HFFc6 (cell line): ENCODE data around the gene DNLZ. TPM values are rescaled to one million over a fixed set of nuclear protein-coding genes. Genes with fewer than 3 reads are reported as not detected.

Experiments used
- DNase-seq: peaks from one replicate; pipeline ENCODE4 v3.0.0-alpha.2; 2018
- H3K27ac Mint-ChIP-seq: 2 replicates; pipeline ENCODE4 v1.8.0; 2020; ENCODE audit warnings: mild to moderate bottlenecking, mixed read lengths
- H3K27me3 Mint-ChIP-seq: 2 replicates; pipeline ENCODE4 v1.8.0; 2021; ENCODE audit warnings: mild to moderate bottlenecking, moderate library complexity, mixed read lengths; ENCODE audit not compliant: insufficient read depth
- H3K36me3 Mint-ChIP-seq: 2 replicates; pipeline ENCODE4 v1.8.0; 2021; ENCODE audit warnings: low read depth, mixed read lengths
- H3K4me1 Mint-ChIP-seq: 2 replicates; pipeline ENCODE4 v1.8.0; 2020; ENCODE audit warnings: low read depth, mixed read lengths
- H3K4me3 Mint-ChIP-seq: 2 replicates; pipeline ENCODE4 v1.8.0; 2020; ENCODE audit warnings: mild to moderate bottlenecking, moderate library complexity, mixed read lengths
- H3K9me3 Mint-ChIP-seq: 2 replicates; pipeline ENCODE4 v1.8.0; 2020; ENCODE audit warnings: mild to moderate bottlenecking, mixed read lengths
- total RNA-seq, 6 experiments: library from RNA; stranded (reverse); fragmentation: NEBNext Ultra II Directional; extraction: Animal tissue kit (Norgen Biotek cat#: 25700); gene quantifications; 2 replicates in 1 of 6; 3 replicates in 5 of 6; pipeline ENCODE4 v1.2.3, GENCODE V29; 2021
- TF ChIP-seq, protein P1 (sequence below): fragments of 200-600 bp; sonication (generic); IDR thresholded peaks from 2 replicates; pipeline ENCODE4 v1.5.0; 2021; ENCODE audit warnings: antibody characterized with exemption, mild to moderate bottlenecking

The DNLZ gene
- total RNA-seq, 6 experiments from 2014 or later = 28.5 to 33.3 (median 30.4) TPM

DNA sequence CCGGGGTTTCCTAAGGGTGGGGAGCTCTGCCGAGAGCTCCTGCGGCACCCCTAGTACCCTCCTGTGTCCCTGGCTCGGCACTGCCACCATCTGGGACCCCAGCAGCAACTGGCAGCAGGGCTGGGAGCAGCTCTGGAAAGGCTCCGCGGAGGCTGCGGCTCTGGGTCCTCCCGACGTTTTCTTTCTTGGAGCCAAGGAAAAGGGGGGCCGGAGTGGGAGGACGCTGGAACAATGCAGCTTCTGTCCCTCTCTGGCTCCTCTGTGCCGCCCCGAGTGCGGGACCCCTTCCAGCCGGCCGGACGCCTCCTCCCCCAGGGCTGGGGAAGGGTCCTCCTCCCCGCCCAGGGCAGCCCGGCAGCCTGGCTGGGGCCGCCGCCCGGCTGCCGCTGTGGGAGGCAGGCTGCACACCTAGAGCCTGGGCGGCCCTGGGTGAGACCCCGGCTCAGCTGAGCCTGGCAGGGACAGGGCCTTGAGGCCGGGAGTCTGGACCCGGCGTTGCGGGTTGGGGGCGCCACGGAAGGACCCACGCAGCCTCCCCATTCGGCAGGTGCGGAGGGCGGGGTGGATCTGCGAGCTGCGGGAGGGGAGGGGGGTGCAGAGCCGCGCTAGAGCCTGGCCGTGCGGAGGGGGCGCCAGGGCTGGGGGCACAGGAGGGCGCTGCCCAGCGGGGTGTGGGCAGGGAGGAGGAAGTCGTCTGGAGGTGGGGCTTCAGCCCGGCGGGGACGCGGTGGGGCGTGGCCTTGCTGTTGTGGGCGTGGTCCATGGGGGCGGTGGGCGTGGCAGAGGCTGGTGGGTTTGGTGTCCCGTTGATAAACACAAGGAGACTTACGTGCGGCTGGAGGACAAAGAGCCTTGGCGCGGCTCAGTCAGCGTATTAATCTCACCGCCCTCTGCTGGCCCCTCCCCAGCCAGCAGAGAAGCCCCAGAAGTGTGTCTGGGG lies 21.1 kb downstream of the DNLZ start:
- no peak overlapping the region for H3K27ac Mint-ChIP-seq
- DNase-seq = no peak
- TF ChIP-seq, protein P1, sequence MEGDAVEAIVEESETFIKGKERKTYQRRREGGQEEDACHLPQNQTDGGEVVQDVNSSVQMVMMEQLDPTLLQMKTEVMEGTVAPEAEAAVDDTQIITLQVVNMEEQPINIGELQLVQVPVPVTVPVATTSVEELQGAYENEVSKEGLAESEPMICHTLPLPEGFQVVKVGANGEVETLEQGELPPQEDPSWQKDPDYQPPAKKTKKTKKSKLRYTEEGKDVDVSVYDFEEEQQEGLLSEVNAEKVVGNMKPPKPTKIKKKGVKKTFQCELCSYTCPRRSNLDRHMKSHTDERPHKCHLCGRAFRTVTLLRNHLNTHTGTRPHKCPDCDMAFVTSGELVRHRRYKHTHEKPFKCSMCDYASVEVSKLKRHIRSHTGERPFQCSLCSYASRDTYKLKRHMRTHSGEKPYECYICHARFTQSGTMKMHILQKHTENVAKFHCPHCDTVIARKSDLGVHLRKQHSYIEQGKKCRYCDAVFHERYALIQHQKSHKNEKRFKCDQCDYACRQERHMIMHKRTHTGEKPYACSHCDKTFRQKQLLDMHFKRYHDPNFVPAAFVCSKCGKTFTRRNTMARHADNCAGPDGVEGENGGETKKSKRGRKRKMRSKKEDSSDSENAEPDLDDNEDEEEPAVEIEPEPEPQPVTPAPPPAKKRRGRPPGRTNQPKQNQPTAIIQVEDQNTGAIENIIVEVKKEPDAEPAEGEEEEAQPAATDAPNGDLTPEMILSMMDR = no peak
- peaks cover 9% of the 10 kb centered on the region for H3K27me3 Mint-ChIP-seq
- H3K9me3 Mint-ChIP-seq = no peaks in the 10 kb centered on the region
- H3K4me1 Mint-ChIP-seq = peaks cover 18% of the 10 kb centered on the region
- H3K4me3 Mint-ChIP-seq = no peak overlapping the region; the same call in 1 of the 2 replicates
- H3K36me3 Mint-ChIP-seq = no peaks in the 10 kb centered on the region

DNA sequence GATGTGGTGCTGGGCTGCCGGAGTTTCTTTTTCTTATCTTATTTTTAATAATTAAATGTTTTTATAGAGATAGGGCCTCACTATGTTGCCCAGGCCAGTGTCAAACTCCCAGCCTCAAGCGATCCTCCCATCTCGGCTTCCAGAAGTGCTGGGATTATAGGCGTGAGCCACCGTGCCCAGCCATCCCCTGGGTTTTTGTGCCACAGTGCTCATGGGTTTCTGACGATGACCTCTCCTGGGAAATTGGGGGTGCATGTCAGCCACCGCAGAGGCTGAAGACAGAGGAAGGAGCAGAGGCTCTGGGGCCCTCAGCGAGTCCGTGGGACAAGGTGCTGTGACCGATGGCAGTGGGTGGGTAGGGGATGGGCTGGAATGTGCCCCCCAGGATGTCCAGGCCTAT lies 21.8 kb downstream of the DNLZ start:
- peaks cover 9% of the 10 kb centered on the region for H3K27me3 Mint-ChIP-seq
- no peaks in the 10 kb centered on the region for H3K36me3 Mint-ChIP-seq
- no peak overlapping the region for H3K27ac Mint-ChIP-seq
- no peak for DNase-seq
- peaks cover 18% of the 10 kb centered on the region for H3K4me1 Mint-ChIP-seq
- TF ChIP-seq, protein P1 = no peak
- H3K9me3 Mint-ChIP-seq = no peaks in the 10 kb centered on the region
- no peak overlapping the region for H3K4me3 Mint-ChIP-seq

DNA sequence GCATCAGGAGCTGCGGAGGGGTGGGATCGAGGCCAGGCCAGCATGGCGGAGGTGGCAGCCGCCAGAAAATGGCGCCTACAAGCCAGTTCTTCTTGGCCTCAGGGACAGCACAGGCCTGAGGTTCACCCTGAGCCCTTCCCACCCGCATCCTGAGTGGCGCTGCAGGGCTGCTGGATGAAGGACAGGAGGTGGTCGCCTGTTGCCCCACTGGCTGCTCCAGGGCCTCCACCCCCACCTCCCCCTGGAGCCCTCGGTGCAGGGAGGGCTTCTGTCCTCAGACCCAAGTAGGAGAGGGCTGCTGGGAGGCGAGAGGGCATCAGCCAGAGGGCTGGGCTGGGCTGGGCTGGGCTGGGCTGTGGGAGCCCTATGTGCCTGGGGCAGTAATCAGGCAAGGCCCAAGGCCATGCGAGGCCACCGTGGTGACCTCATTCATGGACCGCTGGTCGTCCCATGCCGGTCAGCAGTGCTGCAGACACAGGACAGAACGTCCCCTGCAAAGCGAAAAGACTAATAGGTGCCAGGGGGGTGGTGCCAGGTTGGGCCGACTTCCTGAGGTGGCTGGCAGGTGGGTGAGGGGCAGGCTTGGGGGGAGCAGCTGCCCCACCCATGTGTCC lies 22.4 kb downstream of the DNLZ start:
- TF ChIP-seq, protein P1 = no peak
- Mint-ChIP-seq H3K9me3 (no peaks in the 10 kb centered on the region), H3K36me3 (no peaks in the 10 kb centered on the region), H3K4me3 (no peak overlapping the region), H3K4me1 (peaks cover 18% of the 10 kb centered on the region), H3K27ac (no peak overlapping the region), H3K27me3 (peaks cover 9% of the 10 kb centered on the region)
- no peak for DNase-seq

DNA sequence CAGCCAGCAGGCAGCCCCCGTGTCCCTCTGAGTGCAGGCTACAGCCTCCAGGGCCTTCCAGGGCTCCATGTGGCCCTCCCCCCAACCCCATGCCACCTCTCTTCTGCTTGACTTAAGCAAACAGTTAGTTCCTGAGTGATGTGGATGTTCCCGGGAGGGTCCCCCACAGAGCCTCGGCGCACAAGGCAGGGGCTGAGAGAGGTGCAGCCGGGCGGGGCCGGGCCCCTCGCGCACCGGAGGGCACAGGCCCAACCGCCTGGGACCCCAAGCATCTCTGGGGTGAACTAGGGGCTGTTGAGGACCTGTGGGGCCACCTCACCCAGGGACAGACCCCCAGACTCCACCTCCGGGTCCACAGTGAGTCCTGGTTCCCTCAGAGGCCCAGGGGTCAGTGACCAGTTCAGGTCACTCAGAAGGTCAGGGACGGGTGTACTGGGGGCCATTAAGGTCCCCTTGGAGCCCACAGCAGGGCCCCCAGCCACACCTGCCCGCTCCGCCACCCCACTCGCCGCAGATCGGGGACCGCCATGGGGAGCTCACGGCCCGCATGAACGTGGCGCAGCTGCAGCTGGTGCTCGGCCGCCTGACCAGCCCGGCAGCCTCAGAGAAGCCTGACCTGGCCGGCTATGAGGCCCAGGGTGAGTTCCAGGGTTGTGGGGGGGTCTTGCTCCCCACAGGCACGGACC lies 23.0 kb downstream of the DNLZ start:
- no peaks in the 10 kb centered on the region for H3K36me3 Mint-ChIP-seq
- no peak overlapping the region for H3K4me3 Mint-ChIP-seq
- TF ChIP-seq, protein P1 = no peak
- DNase-seq = no peak
- peaks cover 12% of the 10 kb centered on the region for H3K4me1 Mint-ChIP-seq
- H3K27ac Mint-ChIP-seq = no peak overlapping the region
- H3K9me3 Mint-ChIP-seq = no peaks in the 10 kb centered on the region
- peaks cover 9% of the 10 kb centered on the region for H3K27me3 Mint-ChIP-seq

DNA sequence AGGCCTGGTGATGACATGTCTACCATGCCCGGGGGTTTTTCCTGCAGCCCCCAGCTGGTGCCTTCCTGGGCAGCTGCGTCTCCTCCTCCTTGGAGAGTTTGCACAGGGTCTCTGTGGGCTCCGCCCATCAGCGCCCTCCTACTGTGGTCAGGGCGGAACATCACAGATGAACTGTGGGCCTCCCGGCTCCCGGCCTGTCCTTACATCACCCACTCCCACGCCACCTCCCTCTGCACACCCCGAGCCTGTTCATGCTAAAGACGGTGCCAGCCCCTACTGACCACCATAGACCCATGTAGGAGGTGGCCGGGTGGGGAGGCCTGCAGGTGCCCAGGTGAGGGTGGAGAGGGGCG lies 23.6 kb downstream of the DNLZ start:
- DNase-seq = no peak
- Mint-ChIP-seq H3K27ac (no peak overlapping the region), H3K4me1 (peaks cover 7% of the 10 kb centered on the region), H3K4me3 (no peak overlapping the region), H3K27me3 (peaks cover 6% of the 10 kb centered on the region), H3K36me3 (no peaks in the 10 kb centered on the region), H3K9me3 (no peaks in the 10 kb centered on the region)
- TF ChIP-seq, protein P1 = no peak
